Neural progenitor cell (in vitro differentiated cells): ENCODE results near the gene ITCH. TPM values are rescaled to one million over a fixed set of nuclear protein-coding genes. Genes with fewer than 3 reads are reported as not detected.
A peak's percentile ranks its signal among the peaks of the same experiment; 100 is the strongest.

Experiments
- DNase-seq: peaks from one replicate; pipeline ENCODE4 v3.0.0-alpha.2; 2016; ENCODE audit warnings: low spot score
- H2AFZ ChIP-seq: fragments of 200-600 bp; sonication (generic); replicated peaks from 2 replicates; pipeline ENCODE4 v1.6.1; 2016; ENCODE audit warnings: antibody characterized with exemption
- H3F3A ChIP-seq: fragments of 200-600 bp; sonication (generic); 2 replicates; pipeline ENCODE4 v1.6.1; 2016; ENCODE audit warnings: antibody characterized with exemption, low read depth
- H3K27ac ChIP-seq: fragments of 200-600 bp; sonication (generic); 2 replicates; pipeline ENCODE4 v1.5.1; 2016; ENCODE audit warnings: mild to moderate bottlenecking
- H3K27me3 ChIP-seq: fragments of 200-600 bp; sonication (generic); 2 replicates; pipeline ENCODE4 v1.6.1; 2016; ENCODE audit warnings: mild to moderate bottlenecking, moderate library complexity
- H3K36me3 ChIP-seq: fragments of 200-600 bp; sonication (generic); 2 replicates; pipeline ENCODE4 v1.5.1; 2016
- H3K4me1 ChIP-seq: fragments of 200-600 bp; sonication (generic); 2 replicates; pipeline ENCODE4 v1.6.1; 2016; ENCODE audit warnings: mixed run types
- H3K4me2 ChIP-seq: fragments of 200-600 bp; sonication (generic); 2 replicates; pipeline ENCODE4 v1.6.1; 2016
- H3K4me3 ChIP-seq: fragments of 200-600 bp; sonication (generic); 2 replicates; pipeline ENCODE4 v1.5.1; 2016
- H3K79me2 ChIP-seq: fragments of 200-600 bp; sonication (generic); 2 replicates; pipeline ENCODE4 v1.6.1; 2016; ENCODE audit warnings: low read depth
- H3K9ac ChIP-seq: fragments of 200-600 bp; sonication (generic); 2 replicates; pipeline ENCODE4 v1.6.1; 2016
- H3K9me3 ChIP-seq: fragments of 200-600 bp; sonication (generic); 2 replicates; pipeline ENCODE4 v1.5.1; 2016; ENCODE audit warnings: low read depth
- H4K20me1 ChIP-seq: fragments of 200-600 bp; sonication (generic); 2 replicates; pipeline ENCODE4 v1.6.1; 2016; ENCODE audit warnings: low read depth
- H3K27ac Mint-ChIP-seq: 3 replicates; pipeline ENCODE4 v1.8.0; 2021; ENCODE audit warnings: mixed read lengths
- H3K27me3 Mint-ChIP-seq: 2 replicates; pipeline ENCODE4 v1.8.0; 2022; ENCODE audit warnings: low read depth, mild to moderate bottlenecking, inconsistent platforms, moderate library complexity, mixed read lengths; ENCODE audit not compliant: insufficient read depth
- H3K36me3 Mint-ChIP-seq: 3 replicates; pipeline ENCODE4 v1.8.0; 2021; ENCODE audit warnings: mixed read lengths
- H3K4me1 Mint-ChIP-seq: 3 replicates; pipeline ENCODE4 v1.8.0; 2021; ENCODE audit warnings: mixed read lengths
- H3K4me3 Mint-ChIP-seq: 3 replicates; pipeline ENCODE4 v1.8.0; 2021; ENCODE audit warnings: mild to moderate bottlenecking, moderate library complexity, mixed read lengths
- H3K9me3 Mint-ChIP-seq: 3 replicates; pipeline ENCODE4 v1.8.0; 2020; ENCODE audit warnings: mixed read lengths
- CTCF ChIP-seq: fragments of 200-600 bp; sonication (generic); IDR thresholded peaks from 2 replicates; pipeline ENCODE4 v1.5.1; 2017; ENCODE audit warnings: antibody characterized with exemption, mild to moderate bottlenecking
- EZH2 ChIP-seq: fragments of 200-600 bp; sonication (generic); IDR thresholded peaks from 2 replicates; pipeline ENCODE4 v1.6.1; 2017; ENCODE audit warnings: antibody characterized with exemption, mild to moderate bottlenecking, moderate library complexity
- EZH2phosphoT487 ChIP-seq: fragments of 200-600 bp; sonication (generic); IDR thresholded peaks from 2 replicates; pipeline ENCODE4 v1.6.1; 2017; ENCODE audit warnings: antibody characterized with exemption
- total RNA-seq: library from RNA; depleted of rRNA; stranded (reverse); fragments of >200 nt; gene quantifications from 2 replicates; pipeline ENCODE4 v1.2.3, GENCODE V29; 2015; ENCODE audit warnings: low replicate concordance

The ITCH gene
- total RNA-seq, 1 donor from 2014 or later = 55.2 TPM

- no peak for DNase-seq
- H3K79me2 ChIP-seq = peaks cover 83% of the 10 kb centered on the region
- H3K27me3 ChIP-seq = no peaks in the 10 kb centered on the region
- no peaks in the 10 kb centered on the region for H3K9me3 ChIP-seq
- peaks cover 10% of the 10 kb centered on the region for H3K4me1 Mint-ChIP-seq
- H3K36me3 Mint-ChIP-seq = peaks cover 20% of the 10 kb centered on the region
- no peak for TF ChIP-seq CTCF
- no peak for TF ChIP-seq EZH2phosphoT487
- no peak for TF ChIP-seq EZH2
- H3K9me3 Mint-ChIP-seq = no peaks in the 10 kb centered on the region
- H3K9ac ChIP-seq = no peak overlapping the region
- peaks cover 2% of the 10 kb centered on the region for H3K27me3 Mint-ChIP-seq
- H3K27ac ChIP-seq = no peak overlapping the region
- no peak overlapping the region for H2AFZ ChIP-seq
- H3K4me3 Mint-ChIP-seq = no peak overlapping the region
- no peaks in the 10 kb centered on the region for H3K4me1 ChIP-seq
- no peak overlapping the region for H3K4me3 ChIP-seq
- no peak overlapping the region for H3K4me2 ChIP-seq
- no peaks in the 10 kb centered on the region for H3F3A ChIP-seq
- no peak overlapping the region for H3K27ac Mint-ChIP-seq
- peaks cover 17% of the 10 kb centered on the region for H3K36me3 ChIP-seq
- peaks cover 30% of the 10 kb centered on the region for H4K20me1 ChIP-seq
Observed at GRCh38 chr20:34374209-34374760, 11.2 kb downstream of the ITCH start.

DNA sequence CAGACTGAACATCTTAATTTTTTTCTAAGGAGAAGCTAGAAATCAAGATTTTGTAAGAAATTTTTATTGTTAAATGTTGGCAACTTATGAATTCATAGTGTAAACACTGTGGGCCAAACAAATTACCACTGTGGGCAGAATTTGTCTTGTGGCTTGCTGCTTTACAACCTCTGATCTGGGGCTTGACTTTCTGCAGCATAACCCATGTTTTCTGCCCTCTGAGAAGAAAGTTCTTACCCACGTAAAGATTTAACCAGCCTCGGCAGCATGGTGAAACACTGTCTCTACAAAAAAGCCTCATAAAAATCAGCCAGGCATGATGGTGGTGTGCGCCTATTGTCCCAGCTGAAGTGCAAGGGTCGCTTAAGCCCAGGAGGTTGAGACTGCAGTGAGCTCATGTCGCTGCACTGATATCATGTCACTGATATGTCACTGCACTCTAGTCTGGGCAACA, 12.9 kb downstream of the ITCH start:
- Histone ChIP-seq H3K4me3 (no peak overlapping the region), H3K79me2 (peaks cover 85% of the 10 kb centered on the region), H3K36me3 (peaks cover 10% of the 10 kb centered on the region), H4K20me1 (peaks cover 38% of the 10 kb centered on the region), H3K9me3 (no peaks in the 10 kb centered on the region), H3K27me3 (no peaks in the 10 kb centered on the region), H3K4me2 (no peak overlapping the region), H3K4me1 (no peaks in the 10 kb centered on the region), H3K27ac (no peak overlapping the region), H3F3A (no peaks in the 10 kb centered on the region), H3K9ac (no peak overlapping the region), H2AFZ (no peak overlapping the region)
- H3K9me3 Mint-ChIP-seq = no peaks in the 10 kb centered on the region
- H3K27me3 Mint-ChIP-seq = peaks cover 2% of the 10 kb centered on the region
- peaks cover 10% of the 10 kb centered on the region for H3K36me3 Mint-ChIP-seq
- H3K27ac Mint-ChIP-seq = peak overlapping the region; percentile 72
- H3K4me1 Mint-ChIP-seq = peaks cover 10% of the 10 kb centered on the region
- no peak overlapping the region for H3K4me3 Mint-ChIP-seq
- DNase-seq = no peak
- TF ChIP-seq CTCF (no peak), EZH2 (no peak), EZH2phosphoT487 (no peak)

DNA sequence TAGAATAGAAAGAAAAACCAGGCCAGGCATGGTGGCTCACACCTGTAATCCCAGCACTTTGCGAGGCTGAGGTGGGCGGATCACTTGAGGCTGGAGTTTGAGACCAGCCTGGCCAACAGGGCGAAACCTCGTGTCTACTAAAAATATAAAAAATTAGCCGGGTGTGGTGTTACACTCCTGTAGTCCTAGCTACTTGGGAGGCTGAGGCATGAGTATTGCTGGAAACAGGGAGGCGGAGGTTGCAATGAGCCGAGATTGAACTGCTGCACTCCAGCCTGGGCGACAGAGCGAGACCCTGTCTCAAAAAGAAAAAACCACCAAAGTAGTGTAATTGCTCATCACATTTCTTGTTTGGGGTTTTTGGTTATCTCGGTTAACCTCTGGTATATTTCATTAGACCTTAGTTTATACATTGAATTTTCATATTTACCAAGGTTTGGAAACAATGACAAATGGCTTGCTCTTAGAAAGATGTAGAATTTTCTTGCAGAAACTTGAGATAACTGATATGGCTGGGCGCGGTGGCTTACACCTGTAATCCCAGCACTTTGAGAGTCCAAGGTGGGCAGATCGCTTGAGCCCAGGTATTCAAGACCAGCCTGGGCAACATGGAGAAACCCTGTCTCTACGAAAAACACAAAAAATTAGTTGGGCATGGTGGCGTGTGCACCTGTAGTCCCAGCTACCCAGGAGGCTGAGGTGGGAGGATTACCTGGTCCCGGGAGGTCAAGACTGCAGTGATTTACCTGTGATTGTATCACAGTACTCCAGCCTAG, 14.2 kb downstream of the ITCH start:
- Histone ChIP-seq H3F3A (no peaks in the 10 kb centered on the region), H3K36me3 (peaks cover 10% of the 10 kb centered on the region), H4K20me1 (peaks cover 51% of the 10 kb centered on the region), H3K27ac (peak overlapping the region; percentile 9), H3K79me2 (peaks cover 97% of the 10 kb centered on the region), H2AFZ (no peak overlapping the region), H3K4me2 (no peak overlapping the region), H3K4me1 (no peaks in the 10 kb centered on the region), H3K27me3 (no peaks in the 10 kb centered on the region), H3K9ac (no peak overlapping the region), H3K4me3 (no peak overlapping the region), H3K9me3 (no peaks in the 10 kb centered on the region)
- Mint-ChIP-seq H3K27me3 (peaks cover 2% of the 10 kb centered on the region), H3K36me3 (peaks cover 7% of the 10 kb centered on the region), H3K4me3 (no peak overlapping the region), H3K4me1 (peaks cover 10% of the 10 kb centered on the region), H3K9me3 (no peaks in the 10 kb centered on the region), H3K27ac (no peak overlapping the region)
- no peak for DNase-seq
- no peak for TF ChIP-seq EZH2phosphoT487
- TF ChIP-seq CTCF = no peak
- TF ChIP-seq EZH2 = no peak
